Stimulated activated naive CD8-positive, alpha-beta T cell treated with anti-CD3 and anti-CD28 coated beads, Interleukin-15, amount 100 ng/mL, for 72 hours (primary cell): Measurements from ENCODE around the gene HOXA7.

Experiments used
- ATAC-seq: fragments of 150-1000 bp; cut with Tn5 transposase; 2 replicates; pipeline ENCODE4 v1.10.0; 2021; ENCODE audit warnings: mild to moderate bottlenecking, moderate library complexity
- DNase-seq, 2 donors: peaks; one replicate each; pipeline ENCODE4 v3.0.0; 2021 to 2022
- H3K27ac Mint-ChIP-seq, 2 donors: one replicate each; pipeline ENCODE4 v1.8.0; 2022; ENCODE audit warnings: mild to moderate bottlenecking in 2 of 2, mixed read lengths in 2 of 2, moderate library complexity in 2 of 2
- H3K27me3 Mint-ChIP-seq: one replicate; pipeline ENCODE4 v1.8.0; 2022; ENCODE audit warnings: mixed read lengths
- H3K4me1 Mint-ChIP-seq: one replicate; pipeline ENCODE4 v1.8.0; 2022; ENCODE audit warnings: mild to moderate bottlenecking, mixed read lengths
- H3K4me3 Mint-ChIP-seq, 2 donors: one replicate each; pipeline ENCODE4 v1.8.0; 2022; ENCODE audit warnings: mild to moderate bottlenecking in 2 of 2, mixed read lengths in 2 of 2, moderate library complexity in 1 of 2
- H3K9me3 Mint-ChIP-seq, 2 donors: one replicate each; pipeline ENCODE4 v1.8.0; 2022; ENCODE audit warnings: mixed read lengths in 2 of 2

The HOXA7 gene

GRCh38 chr7:27197137-27198042, 40.9 kb upstream of the HOXA7 start:
- H3K4me3 Mint-ChIP-seq: no peak overlapping the region
- H3K27me3 Mint-ChIP-seq: peaks cover 96% of the 10 kb centered on the region

GRCh38 chr7:27196287-27196767, 39.9 kb upstream of the HOXA7 start:
- H3K4me3 Mint-ChIP-seq: no peak overlapping the region
- ATAC-seq (no peak), DNase-seq (peak; percentile 76 to 79)
- peaks cover 96% of the 10 kb centered on the region for H3K27me3 Mint-ChIP-seq
- peaks cover 47% of the 10 kb centered on the region for H3K4me1 Mint-ChIP-seq
- no peaks in the 10 kb centered on the region for H3K9me3 Mint-ChIP-seq
- no peak overlapping the region for H3K27ac Mint-ChIP-seq

More at GRCh38 chr7:27197137-27198042, 40.9 kb upstream of the HOXA7 start:
- Mint-ChIP-seq H3K4me1 (peaks cover 47% of the 10 kb centered on the region), H3K9me3 (no peaks in the 10 kb centered on the region), H3K27ac (no peak overlapping the region)
- DNase-seq (no peak), ATAC-seq (no peak)

GRCh38 chr7:27194686-27195379, 38.4 kb upstream of the HOXA7 start:
- H3K4me3 Mint-ChIP-seq: no peak overlapping the region
- ATAC-seq (no peak), DNase-seq (no peak)

GRCh38 chr7:27194002-27194352, 37.5 kb upstream of the HOXA7 start:
- ATAC-seq: no peak
- Mint-ChIP-seq H3K9me3 (no peaks in the 10 kb centered on the region), H3K27me3 (peaks cover 97% of the 10 kb centered on the region), H3K4me3 (no peak overlapping the region), H3K27ac (no peak overlapping the region), H3K4me1 (peaks cover 41% of the 10 kb centered on the region)
- DNase-seq: no peak

More at GRCh38 chr7:27194686-27195379, 38.4 kb upstream of the HOXA7 start:
- H3K4me1 Mint-ChIP-seq: peaks cover 37% of the 10 kb centered on the region
- peaks cover 96% of the 10 kb centered on the region for H3K27me3 Mint-ChIP-seq
- no peak overlapping the region for H3K27ac Mint-ChIP-seq
- H3K9me3 Mint-ChIP-seq: no peaks in the 10 kb centered on the region

GRCh38 chr7:27193335-27194001, 37.0 kb upstream of the HOXA7 start:
- DNase-seq: peak in 1 of 2 donors; percentile 6
- ATAC-seq: no peak
- Mint-ChIP-seq H3K9me3 (no peaks in the 10 kb centered on the region), H3K4me1 (peaks cover 41% of the 10 kb centered on the region), H3K27me3 (peaks cover 97% of the 10 kb centered on the region), H3K4me3 (peak overlapping the region; percentile 67 to 69), H3K27ac (no peak overlapping the region)

- Mint-ChIP-seq H3K27ac (no peak overlapping the region), H3K27me3 (peaks cover 97% of the 10 kb centered on the region), H3K9me3 (no peaks in the 10 kb centered on the region), H3K4me3 (peak overlapping the region; percentile 69 to 70), H3K4me1 (peaks cover 42% of the 10 kb centered on the region)
- DNase-seq: no peak
- ATAC-seq: peak; percentile 59
Measured at GRCh38 chr7:27192546-27193334, 36.3 kb upstream of the HOXA7 start.

GRCh38 chr7:27191833-27192545, 35.5 kb upstream of the HOXA7 start:
- Mint-ChIP-seq H3K4me1 (peaks cover 49% of the 10 kb centered on the region), H3K27me3 (peaks cover 98% of the 10 kb centered on the region), H3K27ac (peak overlapping the region in 1 of 2 donors; percentile 19), H3K9me3 (no peaks in the 10 kb centered on the region), H3K4me3 (peak overlapping the region; percentile 51 to 70)
- peak; percentile 6 for ATAC-seq
- no peak for DNase-seq

GRCh38 chr7:27191161-27191731, 34.8 kb upstream of the HOXA7 start:
- H3K27ac Mint-ChIP-seq: no peak overlapping the region
- H3K4me1 Mint-ChIP-seq: peaks cover 52% of the 10 kb centered on the region
- H3K27me3 Mint-ChIP-seq: peaks cover 98% of the 10 kb centered on the region
- H3K4me3 Mint-ChIP-seq: peak overlapping the region in 1 of 2 donors; percentile 41
- no peak for ATAC-seq
- DNase-seq: no peak
- H3K9me3 Mint-ChIP-seq: no peaks in the 10 kb centered on the region

GRCh38 chr7:27189997-27190748, 33.7 kb upstream of the HOXA7 start:
- H3K4me3 Mint-ChIP-seq: no peak overlapping the region
- no peak for ATAC-seq
- H3K27me3 Mint-ChIP-seq: peaks cover 98% of the 10 kb centered on the region
- no peaks in the 10 kb centered on the region for H3K9me3 Mint-ChIP-seq
- peaks cover 63% of the 10 kb centered on the region for H3K4me1 Mint-ChIP-seq
- peak overlapping the region in 1 of 2 donors; percentile 74 for H3K27ac Mint-ChIP-seq
- no peak for DNase-seq

- peaks cover 70% of the 10 kb centered on the region for H3K4me1 Mint-ChIP-seq
- H3K9me3 Mint-ChIP-seq: no peaks in the 10 kb centered on the region
- DNase-seq (no peak), ATAC-seq (no peak)
- peak overlapping the region; percentile 81 to 89 for H3K4me3 Mint-ChIP-seq
- H3K27ac Mint-ChIP-seq: no peak overlapping the region
- peaks cover 98% of the 10 kb centered on the region for H3K27me3 Mint-ChIP-seq
Measured at GRCh38 chr7:27189295-27189996, 33.0 kb upstream of the HOXA7 start.

GRCh38 chr7:27188386-27189294, 32.2 kb upstream of the HOXA7 start:
- H3K9me3 Mint-ChIP-seq: no peaks in the 10 kb centered on the region
- H3K4me3 Mint-ChIP-seq: peak overlapping the region; percentile 81 to 89
- DNase-seq (peak in 1 of 2 donors; percentile 39), ATAC-seq (peak; percentile 41)
- H3K27me3 Mint-ChIP-seq: peaks cover 98% of the 10 kb centered on the region
- H3K4me1 Mint-ChIP-seq: peaks cover 68% of the 10 kb centered on the region
- peak overlapping the region in 1 of 2 donors; percentile 86 for H3K27ac Mint-ChIP-seq
